Measurements from ENCODE around the gene DIAPH2. TPM values are rescaled to one million over a fixed set of nuclear protein-coding genes. Genes with fewer than 3 reads are reported as not detected.

DIAPH2 gene
- total and polyA plus RNA-seq, 9 donors: 8.1 to 30.9 (median 24.2) TPM

GRCh38 chrX:97369947-97370346 lies 685.3 kb downstream of the DIAPH2 start:
- WGBS, 3 donors: 63 to 84% (median 80%) methylated on average over 1 of the region's 1 CpG
- no peaks in the 10 kb centered on the region for H3K9me3 ChIP-seq

DNA sequence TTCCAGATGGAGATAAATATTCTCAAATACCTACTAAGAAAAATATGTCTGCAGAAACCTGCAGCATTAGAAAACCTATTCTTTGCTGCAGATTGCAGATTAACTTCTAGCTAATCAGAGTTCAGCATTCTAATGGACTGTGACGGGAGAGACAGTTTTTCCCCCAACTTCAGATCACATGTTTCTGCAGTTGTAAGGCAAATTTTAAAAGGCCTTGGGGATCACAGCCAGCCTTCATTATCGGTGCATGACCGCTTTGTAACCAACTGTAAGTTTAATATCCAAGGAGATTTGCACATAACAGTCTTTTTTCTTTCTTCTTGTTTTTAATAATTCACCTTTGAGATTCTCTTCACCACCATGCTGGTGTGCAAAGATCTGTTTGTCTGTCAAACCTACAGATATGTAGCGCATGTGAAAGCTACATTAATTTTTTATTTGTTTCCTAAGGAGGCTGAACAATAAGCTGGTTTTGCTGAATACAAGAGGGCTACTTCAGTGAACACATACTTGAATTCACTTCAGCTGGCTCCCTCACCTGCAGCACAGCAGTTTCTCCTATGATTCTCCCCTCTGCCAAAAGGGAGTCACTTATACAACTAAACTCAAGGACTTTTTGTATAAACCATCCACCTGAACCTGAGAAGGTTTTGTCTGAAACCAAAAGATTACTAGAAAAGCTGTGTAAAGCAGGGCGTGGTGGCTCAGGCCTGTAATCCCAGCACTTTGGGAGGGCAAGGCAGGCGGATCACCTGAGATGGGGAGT lies 687.5 kb downstream of the DIAPH2 start:
- 57 to 71% (median 57%) methylated on average over 6 of the region's 6 CpGs for WGBS, 3 donors
- Histone ChIP-seq H3K27ac (no peak overlapping the region), H3K9me3 (no peaks in the 10 kb centered on the region), H3K4me3 (no peak overlapping the region), H3K27me3 (no peaks in the 10 kb centered on the region), H3K4me1 (ENCODE audit: insufficient read depth) (no peaks in the 10 kb centered on the region), H3K36me3 (no peaks in the 10 kb centered on the region)
- TF ChIP-seq POLR2A (IDR thresholded peaks at IDR 0.05) (no peak), CTCF (IDR thresholded peaks at IDR 0.05) (no peak), EP300 (IDR thresholded peaks at IDR 0.05) (no peak)
- intact Hi-C loops (cut with DNase I): no loop called here
- no peak for DNase-seq

More at GRCh38 chrX:97369947-97370346, 685.3 kb downstream of the DIAPH2 start:
- intact Hi-C loops (cut with DNase I): no loop called here
- H3K36me3 ChIP-seq: no peaks in the 10 kb centered on the region
- no peaks in the 10 kb centered on the region for H3K27me3 ChIP-seq
- TF ChIP-seq POLR2A (IDR thresholded peaks at IDR 0.05) (no peak), EP300 (IDR thresholded peaks at IDR 0.05) (no peak), CTCF (IDR thresholded peaks at IDR 0.05) (no peak)
- no peaks in the 10 kb centered on the region for H3K4me1 ChIP-seq (ENCODE audit: insufficient read depth)
- H3K27ac ChIP-seq: no peak overlapping the region
- DNase-seq: no peak
- H3K4me3 ChIP-seq: no peak overlapping the region

DNA sequence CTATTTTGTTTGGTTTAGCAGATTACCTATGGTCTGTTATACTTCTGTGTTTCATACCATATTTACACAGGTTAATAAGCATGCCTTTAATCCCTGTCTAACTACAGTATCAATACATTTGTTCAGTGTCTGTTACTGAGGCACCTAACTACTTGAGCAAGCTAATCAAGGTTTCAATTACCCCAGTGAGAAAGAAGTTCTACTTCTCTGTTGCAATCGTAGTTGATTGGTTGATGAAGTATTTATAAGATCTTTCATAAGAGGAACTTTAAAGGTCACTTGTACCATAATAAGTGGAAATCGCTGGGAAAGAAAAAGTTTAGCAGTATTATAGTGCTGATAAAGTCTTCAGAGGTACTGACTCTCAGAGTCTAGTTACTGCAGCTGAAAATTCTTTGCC lies 689.6 kb downstream of the DIAPH2 start:
- Histone ChIP-seq H3K9me3 (no peaks in the 10 kb centered on the region), H3K36me3 (no peaks in the 10 kb centered on the region), H3K4me1 (ENCODE audit: insufficient read depth) (no peaks in the 10 kb centered on the region), H3K27me3 (no peaks in the 10 kb centered on the region), H3K4me3 (no peak overlapping the region), H3K27ac (no peak overlapping the region)
- no peak for TF ChIP-seq CTCF (IDR thresholded peaks at IDR 0.05)
- TF ChIP-seq EP300 (IDR thresholded peaks at IDR 0.05): no peak
- no peak for TF ChIP-seq POLR2A (IDR thresholded peaks at IDR 0.05)
- no peak for DNase-seq
- intact Hi-C loops (cut with DNase I): no loop called here
- 76 to 84% (median 80%) methylated on average over 2 of the region's 2 CpGs for WGBS, 3 donors

- H3K27ac ChIP-seq: no peak overlapping the region
- intact Hi-C loops (cut with DNase I): no loop called here
- no peaks in the 10 kb centered on the region for H3K27me3 ChIP-seq
- no peaks in the 10 kb centered on the region for H3K9me3 ChIP-seq
- TF ChIP-seq EP300 (IDR thresholded peaks at IDR 0.05) (no peak), POLR2A (IDR thresholded peaks at IDR 0.05) (no peak), CTCF (IDR thresholded peaks at IDR 0.05) (no peak)
- no peaks in the 10 kb centered on the region for H3K36me3 ChIP-seq
- no peak overlapping the region for H3K4me3 ChIP-seq
- no peak for DNase-seq
- H3K4me1 ChIP-seq (ENCODE audit: insufficient read depth): no peaks in the 10 kb centered on the region
Observed at GRCh38 chrX:97380200-97380599, 695.6 kb downstream of the DIAPH2 start.
